Panc1 (cell line): ENCODE data around the gene DOCK4. TPM values are rescaled to one million over a fixed set of nuclear protein-coding genes. Genes with fewer than 3 reads are reported as not detected.

Experiments
- ATAC-seq: fragments of 200-7000 bp; cut with Tn5 transposase; 2 replicates; pipeline ENCODE4 v1.9.1; 2020; ENCODE audit warnings: mild to moderate bottlenecking, moderate library complexity
- BruUV-seq: library from RNA; stranded (reverse); fragments of 400-500 nt; replicated peaks from 2 replicates; lab custom pipeline; 2021; lab: Mats Ljungman, UMichigan
- CTCF ChIA-PET: fragments of 300-600 bp; sonication (Branson Sonifier 250); formaldehyde crosslinking; loops from one replicate; lab custom pipeline; 2022; ENCODE audit warnings: antibody characterized with exemption; lab: Charles Lee
- POLR2A ChIA-PET: fragments of 300-600 bp; sonication (Branson Sonifier 250); formaldehyde crosslinking; loops from one replicate; lab custom pipeline; 2022; ENCODE audit warnings: antibody characterized with exemption; lab: Charles Lee
- DNase-seq: peaks from one replicate; pipeline ENCODE4 v3.0.0-alpha.2; 2010; ENCODE audit warnings: low read depth, low spot score
- H3K27ac ChIP-seq: 2 replicates; pipeline ENCODE4 v1.5.1; 2011; ENCODE audit warnings: mild to moderate bottlenecking, low read length, inconsistent platforms
- H3K27me3 ChIP-seq: fragments of 200-500 bp; sonication (Bioruptor generic); 2 replicates; pipeline ENCODE4 v1.6.0; 2014; ENCODE audit warnings: low read length, inconsistent platforms; ENCODE audit not compliant: control insufficient read depth, insufficient read depth
- H3K36me3 ChIP-seq: fragments of 200-500 bp; sonication (Bioruptor generic); 2 replicates; pipeline ENCODE4 v1.5.1; 2014; ENCODE audit warnings: inconsistent platforms, mild to moderate bottlenecking, low read length, moderate library complexity; ENCODE audit not compliant: control insufficient read depth, insufficient read depth
- H3K4me1 ChIP-seq: 2 replicates; pipeline ENCODE4 v1.5.1; 2011; ENCODE audit warnings: inconsistent platforms, mild to moderate bottlenecking, low read length, moderate library complexity; ENCODE audit not compliant: control insufficient read depth, insufficient read depth
- H3K4me3 ChIP-seq, 2 experiments: 2 replicates each; pipeline ENCODE4 v1.5.1; 2011 to 2012; ENCODE audit warnings: low read depth in 2 of 2, low read length in 2 of 2, mild to moderate bottlenecking in 2 of 2, inconsistent platforms in 1 of 2, moderate library complexity in 1 of 2
- H3K9me3 ChIP-seq: fragments of 200-500 bp; sonication (Bioruptor generic); 2 replicates; pipeline ENCODE4 v1.5.1; 2014; ENCODE audit warnings: low read depth, mild to moderate bottlenecking, inconsistent platforms, low read length, moderate library complexity; ENCODE audit not compliant: control insufficient read depth, insufficient read depth
- CTCF ChIP-seq: fragments of 450-650 bp; IDR thresholded peaks from 2 replicates; pipeline ENCODE4 v1.5.1; 2017; ENCODE audit warnings: mild to moderate bottlenecking
- POLR2AphosphoS5 ChIP-seq: IDR thresholded peaks from 2 replicates; pipeline ENCODE4 v1.6.1; 2012; ENCODE audit warnings: mild to moderate bottlenecking, low read depth, low read length, moderate library complexity
- REST ChIP-seq, 2 experiments: IDR thresholded peaks; 2 replicates each; pipeline ENCODE4 v1.6.1; 2011 to 2012; ENCODE audit warnings: low read depth in 2 of 2, control low read depth in 1 of 2, low read length in 1 of 2, mild to moderate bottlenecking in 1 of 2, moderate library complexity in 1 of 2; ENCODE audit not compliant: insufficient read depth in 1 of 2
- SIN3A ChIP-seq: IDR thresholded peaks from 2 replicates; pipeline ENCODE4 v1.6.1; 2012; ENCODE audit warnings: low read depth, mild to moderate bottlenecking, low read length, moderate library complexity, borderline replicate concordance; ENCODE audit not compliant: insufficient read depth
- TCF7L2 ChIP-seq: IDR thresholded peaks from 2 replicates; pipeline ENCODE4 v1.6.1; 2011; ENCODE audit warnings: mild to moderate bottlenecking, low read depth, low read length, inconsistent platforms
- in situ Hi-C: cut with HindIII; loops from 2 replicates; pipeline ENCODE4 v1.10.0; 2016; ENCODE audit warnings: low sequenced_read_pairs, low pct_unique_long_range_greater_than_20kb
- intact Hi-C: fragments of 100-400 bp; cut with micrococcal nuclease; formaldehyde crosslinking; loops from one replicate; pipeline ENCODE4 v1.10.0; 2022; ENCODE audit not compliant: unreplicated experiment
- total RNA-seq: library from RNA; stranded (reverse); gene quantifications from one replicate; pipeline ENCODE4 v1.2.1, GENCODE V29; 2021; ENCODE audit not compliant: unreplicated experiment

The DOCK4 gene
- total RNA-seq, 1 experiment from 2014 or later: 10.8 TPM

- CTCF ChIA-PET: no interaction called here
- intact Hi-C loops: no loop called here
These were observed 68.8 kb downstream of the DOCK4 start for GRCh38 chr7:112137141-112138101.

More at GRCh38 chr7:112137141-112138101, 68.8 kb downstream of the DOCK4 start:
- Histone ChIP-seq H3K36me3 (no peaks in the 10 kb centered on the region), H3K27ac (no peak overlapping the region), H3K27me3 (no peaks in the 10 kb centered on the region), H3K4me3 (no peak overlapping the region), H3K4me1 (peaks cover 2% of the 10 kb centered on the region; the same call in 1 of the 2 replicates), H3K9me3 (no peaks in the 10 kb centered on the region)
- no peak for ATAC-seq
- POLR2A ChIA-PET: no interaction called here
- in situ Hi-C loops: no loop called here
- BruUV-seq: no TSS peak
- TF ChIP-seq REST (IDR thresholded peaks at IDR 0.05; ENCODE audit: insufficient read depth in 1 of 2, low read depth in 2 of 2, low read length in 1 of 2) (no peak), POLR2AphosphoS5 (no peak), SIN3A (no peak), TCF7L2 (no peak), CTCF (no peak)
- DNase-seq: no peak
